Measurements from ENCODE around the gene ACAP2.

Gene ACAP2

DNA sequence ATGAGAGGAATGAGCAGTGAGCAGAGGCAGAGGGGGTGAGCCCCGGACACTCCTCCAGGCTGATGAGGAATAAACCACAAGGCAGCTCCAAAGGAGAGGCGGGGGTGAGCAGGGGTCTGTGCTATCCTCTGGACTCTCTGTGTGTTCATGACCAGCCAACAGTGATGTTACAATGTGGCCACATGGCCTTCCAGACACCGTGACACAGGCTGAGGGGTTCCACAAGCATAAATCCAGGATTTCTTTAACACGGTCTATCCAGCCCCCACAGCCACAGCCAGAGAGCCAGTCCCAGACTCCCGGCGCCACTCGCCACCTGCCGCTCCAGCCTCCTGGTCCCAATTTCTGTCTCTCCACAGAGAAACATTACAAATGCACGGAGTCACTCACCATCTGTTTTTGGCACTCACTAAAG lies 196.2 kb downstream of the ACAP2 start:
- no peak overlapping the region for H3K4me3 ChIP-seq (ENCODE audit: low read depth, low read length)
- no peak for TF ChIP-seq CTCF (conservative IDR thresholded peaks at IDR 0.05; ENCODE audit: low read depth, low read length)
- DNase-seq (ENCODE audit: low read depth), result no peak

DNA sequence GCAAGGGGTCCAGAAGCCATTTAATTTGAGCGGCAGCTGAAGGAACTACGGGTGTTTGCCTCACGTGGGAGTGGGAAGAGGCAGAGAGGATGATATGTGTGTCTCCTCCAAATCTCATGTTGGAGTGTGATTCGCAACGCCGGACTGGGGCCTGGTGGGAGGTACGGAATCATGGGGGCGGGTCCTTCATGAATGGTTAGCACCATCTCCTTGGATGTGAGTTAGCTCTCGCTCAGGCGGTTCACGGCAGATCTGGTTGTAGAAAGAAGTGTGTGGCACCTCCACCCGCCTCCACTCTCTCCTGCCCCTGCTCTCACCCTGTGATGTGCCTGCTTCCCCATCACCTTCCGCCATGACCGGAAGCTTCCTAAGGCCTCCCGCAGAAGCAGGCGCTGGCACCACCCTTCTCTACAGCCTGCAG lies 197.3 kb downstream of the ACAP2 start:
- no peak overlapping the region for H3K4me3 ChIP-seq (ENCODE audit: low read depth, low read length)
- DNase-seq (ENCODE audit: low read depth), result no peak
- no peak for TF ChIP-seq CTCF (conservative IDR thresholded peaks at IDR 0.05; ENCODE audit: low read depth, low read length)

DNA sequence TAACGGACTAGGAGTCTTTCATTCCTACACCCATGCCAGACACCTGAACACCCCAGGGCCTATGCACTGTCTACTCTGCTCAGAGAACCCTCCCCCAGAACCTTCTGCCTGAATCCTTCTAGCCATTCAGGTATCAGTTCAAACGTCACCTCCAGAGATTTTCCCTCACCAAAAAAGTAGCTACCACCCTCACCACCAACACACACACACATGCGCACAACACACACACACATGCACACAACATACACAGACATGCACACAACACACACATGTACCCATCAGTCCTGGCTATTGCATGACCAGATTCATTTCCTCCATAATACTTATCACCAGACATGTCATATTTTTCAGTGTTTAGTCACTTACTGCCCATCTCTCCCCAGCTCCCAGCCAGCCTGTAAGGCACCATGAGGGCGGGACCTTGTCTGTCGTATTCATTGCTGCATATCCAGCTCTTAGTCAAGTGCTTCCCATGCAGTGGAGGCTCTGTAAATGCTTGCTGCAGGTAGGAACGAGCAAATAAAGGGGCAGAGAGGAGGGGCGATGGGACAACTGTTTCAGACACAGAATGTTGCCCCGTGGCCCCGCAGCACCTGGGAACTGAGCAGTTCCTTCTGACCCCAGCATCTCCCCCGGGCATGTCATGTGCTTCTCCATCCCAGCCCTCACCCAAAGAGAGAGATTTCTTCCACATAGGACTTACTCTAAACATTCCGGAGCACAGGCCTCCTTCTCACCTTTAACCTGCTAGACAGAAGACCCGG lies 201.0 kb downstream of the ACAP2 start:
- DNase-seq (ENCODE audit: low read depth), result no peak
- H3K4me3 ChIP-seq (ENCODE audit: low read depth, low read length), result no peak overlapping the region
- no peak for TF ChIP-seq CTCF (conservative IDR thresholded peaks at IDR 0.05; ENCODE audit: low read depth, low read length)

- TF ChIP-seq CTCF (conservative IDR thresholded peaks at IDR 0.05; ENCODE audit: low read depth, low read length), result no peak
- no peak for DNase-seq (ENCODE audit: low read depth)
- no peak overlapping the region for H3K4me3 ChIP-seq (ENCODE audit: low read depth, low read length)
Observed at GRCh38 chr3:195240939-195241338, 201.9 kb downstream of the ACAP2 start.

GRCh38 chr3:195240171-195240701 lies 202.6 kb downstream of the ACAP2 start:
- TF ChIP-seq CTCF (conservative IDR thresholded peaks at IDR 0.05; ENCODE audit: low read depth, low read length), result no peak
- no peak overlapping the region for H3K4me3 ChIP-seq (ENCODE audit: low read depth, low read length)
- DNase-seq (ENCODE audit: low read depth), result no peak

GRCh38 chr3:195239121-195239520 lies 203.7 kb downstream of the ACAP2 start:
- peak; percentile 13 for TF ChIP-seq CTCF (conservative IDR thresholded peaks at IDR 0.05; ENCODE audit: low read depth, low read length)
- DNase-seq (ENCODE audit: low read depth), result no peak
- H3K4me3 ChIP-seq (ENCODE audit: low read depth, low read length), result no peak overlapping the region

Measured in choroid plexus epithelial cell (primary cell).